HG03175 (cell line): ENCODE results near the gene POPDC3.
"Not testable (repeated sequence)": the region's sequence is repeated elsewhere in the genome, so short reads cannot be mapped to it uniquely, and the experiment has no call there.

Source experiments
- ATAC-seq: cut with Tn5 transposase; IDR thresholded peaks from one replicate; pipeline ENCODE4 v1.9.1; 2021; ENCODE audit warnings: mild to moderate bottlenecking, moderate library complexity; ENCODE audit not compliant: unreplicated experiment

Gene POPDC3, protein sequence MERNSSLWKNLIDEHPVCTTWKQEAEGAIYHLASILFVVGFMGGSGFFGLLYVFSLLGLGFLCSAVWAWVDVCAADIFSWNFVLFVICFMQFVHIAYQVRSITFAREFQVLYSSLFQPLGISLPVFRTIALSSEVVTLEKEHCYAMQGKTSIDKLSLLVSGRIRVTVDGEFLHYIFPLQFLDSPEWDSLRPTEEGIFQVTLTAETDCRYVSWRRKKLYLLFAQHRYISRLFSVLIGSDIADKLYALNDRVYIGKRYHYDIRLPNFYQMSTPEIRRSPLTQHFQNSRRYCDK

GRCh38 chr6:105179244-105180065 is at the start of gene POPDC3:
Gene POPDC3 (minus strand): TSS chr6:105180014. CDS start chr6:105161909, 18,105 bp downstream.
- peak; percentile 53 for ATAC-seq

- ATAC-seq = no peak
Observed at GRCh38 chr6:105227295-105227767, 47.5 kb upstream of the POPDC3 start.

GRCh38 chr6:105226598-105227294 is 46.9 kb upstream of the POPDC3 start:
- ATAC-seq = no peak

- no peak for ATAC-seq
Observed at GRCh38 chr6:105223242-105223641, 43.4 kb upstream of the POPDC3 start.

GRCh38 chr6:105221219-105221618 is 41.4 kb upstream of the POPDC3 start:
- not testable (repeated sequence) for ATAC-seq

DNA sequence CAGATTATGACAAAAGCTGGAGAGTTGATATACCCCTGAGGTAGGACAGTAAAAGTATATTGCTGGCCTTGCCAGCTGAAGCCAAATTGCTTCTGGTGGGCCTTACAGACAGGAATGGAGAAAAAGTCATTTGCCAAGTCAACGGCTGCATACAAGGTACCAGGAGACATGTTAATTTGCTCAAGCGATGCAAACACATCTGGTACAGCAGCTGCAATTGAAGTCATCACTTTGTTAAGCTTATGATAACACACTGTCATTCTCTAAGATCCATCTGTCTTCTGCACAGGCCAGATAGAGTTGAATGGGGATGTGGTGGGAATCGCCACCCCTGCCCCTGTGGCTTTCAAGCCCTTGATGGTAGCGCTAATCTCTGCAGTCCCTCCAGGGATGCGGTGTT is 40.4 kb upstream of the POPDC3 start:
- no peak for ATAC-seq

DNA sequence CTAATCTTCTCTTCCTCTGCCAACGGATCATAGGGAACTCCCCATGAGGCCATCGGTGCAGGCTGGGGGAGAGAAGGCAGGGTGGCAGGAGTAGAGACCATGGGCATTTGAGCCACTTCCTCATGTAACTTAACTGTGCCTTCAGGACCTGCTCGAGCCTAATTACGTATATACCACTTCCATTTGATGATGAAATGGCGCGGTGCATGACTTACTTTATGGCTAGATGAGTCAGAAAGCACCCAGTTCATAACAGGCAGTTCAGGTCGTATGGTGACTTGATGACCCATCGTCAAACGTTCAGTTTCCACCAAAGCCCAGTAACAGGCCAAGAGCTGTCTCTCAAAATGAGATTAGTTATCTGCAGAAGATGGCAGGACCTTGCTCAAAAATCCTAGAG is 39.4 kb upstream of the POPDC3 start:
- ATAC-seq = not testable (repeated sequence)

- ATAC-seq = no peak
Observed at GRCh38 chr6:105215506-105215905, 35.7 kb upstream of the POPDC3 start.

DNA sequence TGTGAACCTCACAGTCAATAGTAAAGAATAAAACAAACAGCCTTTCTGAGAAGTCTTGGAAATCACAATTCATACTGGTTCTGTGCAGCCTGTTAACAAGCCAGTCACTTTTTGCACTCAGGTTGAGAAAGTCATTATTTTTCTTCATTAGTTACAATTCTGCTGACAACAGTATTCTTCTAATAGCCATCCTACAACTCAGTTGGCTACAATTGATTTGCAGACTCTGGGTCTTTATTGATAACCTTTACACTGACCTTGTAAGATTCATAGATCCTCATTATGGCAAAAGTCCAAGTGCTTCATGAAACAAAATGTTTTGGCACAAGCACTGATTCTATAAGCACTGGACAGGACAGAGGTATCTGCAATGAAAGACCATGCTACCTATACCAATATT is 34.9 kb upstream of the POPDC3 start:
- ATAC-seq = no peak

- ATAC-seq = no peak
Observed at GRCh38 chr6:105213272-105213671, 33.5 kb upstream of the POPDC3 start.

- ATAC-seq = peak; percentile 57
Observed at GRCh38 chr6:105212587-105212986, 32.8 kb upstream of the POPDC3 start.

DNA sequence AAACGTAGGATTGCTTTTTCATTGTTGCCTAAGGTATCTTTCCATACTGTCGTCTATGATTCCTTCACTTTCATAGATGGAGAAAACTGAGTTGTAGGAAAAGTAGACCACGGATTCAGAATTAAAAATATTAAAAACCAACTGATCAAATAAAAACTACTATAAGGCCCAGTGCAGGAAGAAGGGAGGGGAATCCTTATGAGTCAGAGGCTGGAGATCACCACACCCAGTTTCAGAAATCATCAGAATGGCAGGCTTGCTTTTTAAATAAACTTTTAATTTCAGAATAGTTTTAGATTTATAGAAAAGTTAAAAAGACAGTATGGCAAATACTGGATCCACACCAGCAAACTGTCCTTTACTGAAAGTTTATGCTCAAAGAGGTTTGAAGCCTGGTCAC is 32.0 kb upstream of the POPDC3 start:
- no peak for ATAC-seq

DNA sequence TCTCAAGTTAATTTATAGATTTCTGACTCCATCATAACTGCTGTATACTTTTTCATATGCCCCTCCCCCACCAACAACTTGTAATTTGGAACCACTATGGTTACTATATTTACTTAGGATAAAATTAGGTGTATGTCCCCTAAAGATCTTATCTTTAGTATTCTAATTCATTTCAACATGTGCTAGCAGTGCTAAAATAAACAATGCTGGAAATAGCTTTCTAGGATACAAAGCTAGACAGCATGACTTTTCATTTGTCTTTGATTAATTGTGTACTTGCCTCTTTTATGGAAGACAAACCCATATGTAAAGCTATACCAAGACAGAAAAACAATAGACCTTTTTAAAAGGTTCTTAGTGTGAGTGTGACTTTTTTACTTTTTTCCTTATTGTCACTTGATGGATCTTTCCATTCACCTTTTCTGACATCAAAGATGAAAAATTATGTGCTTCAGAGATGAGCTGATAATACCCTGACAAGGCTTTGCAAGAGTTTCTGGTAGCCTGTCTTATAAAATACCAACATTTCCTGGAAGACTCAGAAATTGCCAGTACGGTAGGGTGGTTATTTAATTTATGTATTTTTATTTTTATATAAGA is 31.2 kb upstream of the POPDC3 start:
- ATAC-seq = no peak

DNA sequence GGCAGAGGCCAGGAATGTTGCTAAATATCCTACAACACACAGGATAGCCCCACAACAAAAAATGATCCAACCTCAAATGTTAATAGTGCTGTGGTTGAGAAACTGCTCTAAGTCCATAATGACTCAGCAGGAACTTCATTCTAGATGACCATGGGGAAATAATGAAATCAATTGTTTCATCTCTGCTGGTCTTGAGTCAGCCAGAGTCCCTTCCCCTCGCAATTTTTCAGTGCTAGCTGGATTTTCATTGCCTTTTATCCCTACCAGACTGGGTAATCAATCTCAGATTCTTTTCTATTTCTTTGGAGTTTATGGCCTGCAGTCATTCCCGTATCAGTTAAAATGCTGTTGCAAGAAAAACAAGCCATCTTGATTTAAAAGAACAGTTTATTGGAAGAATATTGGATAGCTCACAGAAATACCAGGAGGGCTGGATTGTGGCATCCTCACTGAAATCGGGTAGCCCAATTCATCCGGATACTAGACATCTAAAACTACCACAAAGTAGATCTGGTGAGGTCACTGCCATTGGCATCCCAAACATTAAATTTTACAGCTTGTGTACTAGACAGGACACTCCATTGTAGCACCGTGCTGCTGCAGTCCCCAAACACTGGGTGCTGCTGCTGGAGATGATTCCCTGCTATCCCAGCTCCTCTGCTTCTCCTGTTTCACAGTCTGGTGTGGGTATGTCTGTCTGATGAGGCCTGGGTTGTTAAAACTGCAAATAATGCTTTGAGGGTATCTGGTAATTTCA is 30.3 kb upstream of the POPDC3 start:
- ATAC-seq = no peak

GRCh38 chr6:105207524-105208269 is 27.9 kb upstream of the POPDC3 start:
- no peak for ATAC-seq

- ATAC-seq = no peak
Observed at GRCh38 chr6:105204768-105205167, 25.0 kb upstream of the POPDC3 start.

GRCh38 chr6:105204331-105204730 is 24.5 kb upstream of the POPDC3 start:
- ATAC-seq = no peak

GRCh38 chr6:105202486-105202885 is 22.7 kb upstream of the POPDC3 start:
- no peak for ATAC-seq

GRCh38 chr6:105200133-105200730 is 20.4 kb upstream of the POPDC3 start:
- ATAC-seq = no peak
